ENCODE data around the gene TMEM41A.

The TMEM41A gene

GRCh38 chr3:185517387-185518130, 18.7 kb upstream of the TMEM41A start:
- DNase-seq (ENCODE audit: low read depth): no peak
- TF ChIP-seq, protein P1, sequence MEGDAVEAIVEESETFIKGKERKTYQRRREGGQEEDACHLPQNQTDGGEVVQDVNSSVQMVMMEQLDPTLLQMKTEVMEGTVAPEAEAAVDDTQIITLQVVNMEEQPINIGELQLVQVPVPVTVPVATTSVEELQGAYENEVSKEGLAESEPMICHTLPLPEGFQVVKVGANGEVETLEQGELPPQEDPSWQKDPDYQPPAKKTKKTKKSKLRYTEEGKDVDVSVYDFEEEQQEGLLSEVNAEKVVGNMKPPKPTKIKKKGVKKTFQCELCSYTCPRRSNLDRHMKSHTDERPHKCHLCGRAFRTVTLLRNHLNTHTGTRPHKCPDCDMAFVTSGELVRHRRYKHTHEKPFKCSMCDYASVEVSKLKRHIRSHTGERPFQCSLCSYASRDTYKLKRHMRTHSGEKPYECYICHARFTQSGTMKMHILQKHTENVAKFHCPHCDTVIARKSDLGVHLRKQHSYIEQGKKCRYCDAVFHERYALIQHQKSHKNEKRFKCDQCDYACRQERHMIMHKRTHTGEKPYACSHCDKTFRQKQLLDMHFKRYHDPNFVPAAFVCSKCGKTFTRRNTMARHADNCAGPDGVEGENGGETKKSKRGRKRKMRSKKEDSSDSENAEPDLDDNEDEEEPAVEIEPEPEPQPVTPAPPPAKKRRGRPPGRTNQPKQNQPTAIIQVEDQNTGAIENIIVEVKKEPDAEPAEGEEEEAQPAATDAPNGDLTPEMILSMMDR (IDR thresholded peaks at IDR 0.05; ENCODE audit: insufficient read depth, low read depth, low read length, missing control alignments): no peak

GRCh38 chr3:185511711-185512110, 12.9 kb upstream of the TMEM41A start:
- TF ChIP-seq, protein P1 (IDR thresholded peaks at IDR 0.05; ENCODE audit: insufficient read depth, low read depth, low read length, missing control alignments): no peak
- no peak for DNase-seq (ENCODE audit: low read depth)
- H3K4me3 ChIP-seq (ENCODE audit: low read depth, low read length): no peak overlapping the region

More at GRCh38 chr3:185517387-185518130, 18.7 kb upstream of the TMEM41A start:
- no peak overlapping the region for H3K4me3 ChIP-seq (ENCODE audit: low read depth, low read length)

GRCh38 chr3:185508335-185508991, 9.6 kb upstream of the TMEM41A start:
- no peak for DNase-seq (ENCODE audit: low read depth)
- TF ChIP-seq, protein P1 (IDR thresholded peaks at IDR 0.05; ENCODE audit: insufficient read depth, low read depth, low read length, missing control alignments): no peak
- H3K4me3 ChIP-seq (ENCODE audit: low read depth, low read length): no peak overlapping the region

DNA sequence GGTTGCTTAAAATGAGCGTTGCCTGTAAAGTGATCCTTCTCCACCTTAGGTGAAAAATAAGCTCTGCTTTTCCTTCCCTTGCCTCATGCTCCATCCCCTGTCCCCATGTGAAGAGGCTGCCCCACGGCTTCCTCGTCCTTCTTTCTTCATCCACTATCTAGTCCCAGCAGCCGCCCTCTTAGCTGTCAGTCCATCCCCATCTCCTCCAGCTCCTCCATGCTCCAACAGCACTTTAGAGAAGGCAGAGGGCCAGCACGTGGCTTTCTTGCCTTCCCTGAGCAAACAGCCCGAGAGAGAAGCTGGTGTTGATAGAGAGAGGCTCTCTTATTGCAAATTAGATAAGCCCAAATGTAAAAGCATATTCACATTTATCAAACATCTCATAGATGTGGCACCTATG, 9.0 kb upstream of the TMEM41A start:
- TF ChIP-seq, protein P1 (IDR thresholded peaks at IDR 0.05; ENCODE audit: insufficient read depth, low read depth, low read length, missing control alignments): no peak
- no peak for DNase-seq (ENCODE audit: low read depth)
- H3K4me3 ChIP-seq (ENCODE audit: low read depth, low read length): no peak overlapping the region

GRCh38 chr3:185504636-185505035, 5.8 kb upstream of the TMEM41A start:
- no peak overlapping the region for H3K4me3 ChIP-seq (ENCODE audit: low read depth, low read length)
- TF ChIP-seq, protein P1 (IDR thresholded peaks at IDR 0.05; ENCODE audit: insufficient read depth, low read depth, low read length, missing control alignments): no peak
- no peak for DNase-seq (ENCODE audit: low read depth)

DNA sequence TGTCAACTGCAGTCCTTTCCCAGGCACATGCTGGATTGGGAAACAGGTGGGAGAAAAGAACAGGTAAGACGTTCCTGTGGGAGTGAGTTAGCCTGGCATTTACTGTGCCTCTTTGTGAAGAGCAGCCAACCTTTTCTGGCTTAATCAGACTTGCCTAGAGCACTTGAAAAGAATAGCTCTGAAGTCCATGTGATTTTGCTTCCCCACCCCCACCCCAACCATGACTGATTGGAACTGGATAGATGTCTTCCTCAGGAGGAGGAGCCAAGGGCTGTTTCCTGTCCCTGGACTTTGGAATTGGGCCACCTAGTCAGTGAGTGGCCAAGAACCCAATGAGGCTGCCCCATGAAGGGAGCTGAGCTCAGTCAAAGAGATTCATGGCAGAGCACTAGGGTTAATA, 4.7 kb upstream of the TMEM41A start:
- H3K4me3 ChIP-seq (ENCODE audit: low read depth, low read length): no peak overlapping the region
- TF ChIP-seq, protein P1 (IDR thresholded peaks at IDR 0.05; ENCODE audit: insufficient read depth, low read depth, low read length, missing control alignments): no peak
- no peak for DNase-seq (ENCODE audit: low read depth)

Data from GM12865 (cell line).